HCEC 1CT (cell line): ENCODE measurements around the gene NTRK2.

Experiments
- DNase-seq: peaks from one replicate; pipeline ENCODE4 v3.0.0-alpha.2; 2017

Gene NTRK2

GRCh38 chr9:84669288-84670137 lies at the start of gene NTRK2:
Gene NTRK2 (plus strand): TSS chr9:84669729. CDS start chr9:84670749, 1,020 bp downstream.
- no peak for DNase-seq

- DNase-seq: no peak
These were observed 49.2 kb upstream of the NTRK2 start for GRCh38 chr9:84620338-84620737.

- no peak for DNase-seq
These were observed 47.7 kb upstream of the NTRK2 start for GRCh38 chr9:84621811-84622210.

- DNase-seq: no peak
These were observed 46.5 kb upstream of the NTRK2 start for GRCh38 chr9:84622981-84623380.

- DNase-seq: no peak
These were observed 33.1 kb upstream of the NTRK2 start for GRCh38 chr9:84636436-84636835.

- DNase-seq: no peak
These were observed 26.9 kb upstream of the NTRK2 start for GRCh38 chr9:84642553-84643141.

GRCh38 chr9:84647699-84648098 lies 21.8 kb upstream of the NTRK2 start:
- no peak for DNase-seq

GRCh38 chr9:84652496-84653120 lies 16.9 kb upstream of the NTRK2 start:
- no peak for DNase-seq

GRCh38 chr9:84655447-84655846 lies 14.1 kb upstream of the NTRK2 start:
- no peak for DNase-seq

GRCh38 chr9:84659313-84659712 lies 10.2 kb upstream of the NTRK2 start:
- DNase-seq: no peak

- no peak for DNase-seq
These were observed 9.8 kb upstream of the NTRK2 start for GRCh38 chr9:84659773-84660172.

- no peak for DNase-seq
These were observed 1.8 kb upstream of the NTRK2 start for GRCh38 chr9:84667571-84668195.

GRCh38 chr9:84668196-84669012 lies 1.1 kb upstream of the NTRK2 start:
- DNase-seq: no peak

GRCh38 chr9:84669013-84669287 lies 579 bp upstream of the NTRK2 start:
- DNase-seq: no peak

- DNase-seq: no peak
These were observed 861 bp downstream of the NTRK2 start for GRCh38 chr9:84670138-84671041.

GRCh38 chr9:84671586-84672521 lies 2.3 kb downstream of the NTRK2 start:
- no peak for DNase-seq

- DNase-seq: no peak
These were observed 4.3 kb downstream of the NTRK2 start for GRCh38 chr9:84673806-84674205.

GRCh38 chr9:84677080-84677479 lies 7.6 kb downstream of the NTRK2 start:
- DNase-seq: no peak

- no peak for DNase-seq
These were observed 10.0 kb downstream of the NTRK2 start for GRCh38 chr9:84679571-84679970.

GRCh38 chr9:84681516-84682285 lies 12.2 kb downstream of the NTRK2 start:
- DNase-seq: no peak
